ENCODE measurements around the gene CNTN5.

Gene CNTN5

GRCh38 chr11:99893811-99894210 lies 873.1 kb downstream of the CNTN5 start:
- TF ChIP-seq SNAI2 (CRISPR knock-in tag; IDR thresholded peaks at IDR 0.05) = no peak
- no peak for TF ChIP-seq ZNF70 (CRISPR knock-in tag; IDR thresholded peaks at IDR 0.05)
- no peak for ATAC-seq

GRCh38 chr11:99901175-99901574 lies 880.4 kb downstream of the CNTN5 start:
- ATAC-seq = no peak
- TF ChIP-seq CSRNP3 (CRISPR knock-in tag; IDR thresholded peaks at IDR 0.05) (no peak), CREB5 (CRISPR knock-in tag; IDR thresholded peaks at IDR 0.05; ENCODE audit: low read depth) (no peak), ESRRG (CRISPR knock-in tag; IDR thresholded peaks at IDR 0.05) (no peak), ZNF8 (CRISPR knock-in tag; IDR thresholded peaks at IDR 0.05) (no peak), PPARA (CRISPR knock-in tag; IDR thresholded peaks at IDR 0.05; ENCODE audit: borderline replicate concordance) (no peak)

- no peak for ATAC-seq
- TF ChIP-seq CREB5 (CRISPR knock-in tag; IDR thresholded peaks at IDR 0.05; ENCODE audit: low read depth) (no peak), PATZ1 (CRISPR knock-in tag; IDR thresholded peaks at IDR 0.05; ENCODE audit: borderline replicate concordance) (no peak), TSHZ2 (CRISPR knock-in tag; IDR thresholded peaks at IDR 0.05) (no peak), ISL1 (CRISPR knock-in tag; IDR thresholded peaks at IDR 0.05) (no peak), ESRRG (CRISPR knock-in tag; IDR thresholded peaks at IDR 0.05) (no peak), TOX (CRISPR knock-in tag; IDR thresholded peaks at IDR 0.05; ENCODE audit: borderline replicate concordance) (no peak), ARNTL (CRISPR knock-in tag; IDR thresholded peaks at IDR 0.05; ENCODE audit: borderline replicate concordance, low read depth) (no peak), GLIS3 (CRISPR knock-in tag; IDR thresholded peaks at IDR 0.05) (no peak), ZNF8 (CRISPR knock-in tag; IDR thresholded peaks at IDR 0.05) (no peak), OSR1 (CRISPR knock-in tag; IDR thresholded peaks at IDR 0.05) (no peak), TCF4 (CRISPR knock-in tag; IDR thresholded peaks at IDR 0.05; ENCODE audit: borderline replicate concordance) (no peak), CSDC2 (CRISPR knock-in tag; IDR thresholded peaks at IDR 0.05) (no peak), ZFP30 (CRISPR knock-in tag; IDR thresholded peaks at IDR 0.05) (no peak)
These were observed 890.4 kb downstream of the CNTN5 start for GRCh38 chr11:99911116-99911515.

- ATAC-seq = no peak
- TF ChIP-seq TCF4 (CRISPR knock-in tag; IDR thresholded peaks at IDR 0.05; ENCODE audit: borderline replicate concordance) (no peak), ISL1 (CRISPR knock-in tag; IDR thresholded peaks at IDR 0.05) (no peak), CSDC2 (CRISPR knock-in tag; IDR thresholded peaks at IDR 0.05) (no peak)
These were observed 895.3 kb downstream of the CNTN5 start for GRCh38 chr11:99916078-99916477.

- ATAC-seq = no peak
- TF ChIP-seq ZFP30 (CRISPR knock-in tag; IDR thresholded peaks at IDR 0.05) (no peak), TOX (CRISPR knock-in tag; IDR thresholded peaks at IDR 0.05; ENCODE audit: borderline replicate concordance) (no peak), OSR1 (CRISPR knock-in tag; IDR thresholded peaks at IDR 0.05) (no peak), ZNF565 (CRISPR knock-in tag; conservative IDR thresholded peaks at IDR 0.05; ENCODE audit: low read depth) (no peak), CSRNP3 (CRISPR knock-in tag; IDR thresholded peaks at IDR 0.05) (no peak)
These were observed 898.0 kb downstream of the CNTN5 start for GRCh38 chr11:99918761-99919160.

Data from SK-N-SH treated with all-trans-retinoic acid at 6 μM for 48 hours (cell line).